ENCODE data around the gene FARSA.
"Not testable (repeated sequence)": the region's sequence is repeated elsewhere in the genome, so short reads cannot be mapped to it uniquely, and the experiment has no call there.

FARSA gene

GRCh38 chr19:12953138-12953798, 19.8 kb upstream of the FARSA start:
- DNase-seq (ENCODE audit: low read depth): no peak
- no peak for TF ChIP-seq CTCF (IDR thresholded peaks at IDR 0.05; ENCODE audit: insufficient read depth, low read depth, low read length, missing control alignments)
- H3K4me3 ChIP-seq (ENCODE audit: low read length): no peak overlapping the region

- H3K4me3 ChIP-seq (ENCODE audit: low read length): no peak overlapping the region
- DNase-seq (ENCODE audit: low read depth): peak; percentile 59
- no peak for TF ChIP-seq CTCF (IDR thresholded peaks at IDR 0.05; ENCODE audit: insufficient read depth, low read depth, low read length, missing control alignments)
These were observed 19.1 kb upstream of the FARSA start for GRCh38 chr19:12952488-12953137.

- not testable (repeated sequence) for DNase-seq (ENCODE audit: low read depth); H3K4me3 ChIP-seq (ENCODE audit: low read length)
These were observed 18.5 kb upstream of the FARSA start for GRCh38 chr19:12952050-12952449.

- TF ChIP-seq CTCF (IDR thresholded peaks at IDR 0.05; ENCODE audit: insufficient read depth, low read depth, low read length, missing control alignments): no peak
- no peak for DNase-seq (ENCODE audit: low read depth)
- H3K4me3 ChIP-seq (ENCODE audit: low read length): no peak overlapping the region
These were observed 16.1 kb upstream of the FARSA start for GRCh38 chr19:12949363-12950283.

- no peak overlapping the region for H3K4me3 ChIP-seq (ENCODE audit: low read length)
- DNase-seq (ENCODE audit: low read depth): no peak
- no peak for TF ChIP-seq CTCF (IDR thresholded peaks at IDR 0.05; ENCODE audit: insufficient read depth, low read depth, low read length, missing control alignments)
These were observed 15.3 kb upstream of the FARSA start for GRCh38 chr19:12948612-12949362.

- no peak overlapping the region for H3K4me3 ChIP-seq (ENCODE audit: low read length)
- no peak for DNase-seq (ENCODE audit: low read depth)
- TF ChIP-seq CTCF (IDR thresholded peaks at IDR 0.05; ENCODE audit: insufficient read depth, low read depth, low read length, missing control alignments): no peak
These were observed 14.4 kb upstream of the FARSA start for GRCh38 chr19:12947702-12948611.
